SKM-1 (cell line): ENCODE data around the gene NANOG.
"Not testable (repeated sequence)": the region's sequence is repeated elsewhere in the genome, so short reads cannot be mapped to it uniquely, and the experiment has no call there.

ENCODE experiments used
- DNase-seq: peaks from one replicate; lab custom pipeline; 2025; ENCODE audit not compliant: unreplicated experiment; lab: John Stamatoyannopoulos, UW

The NANOG gene

GRCh38 chr12:7788884-7789528 is at the start of gene NANOG:
Gene NANOG, plus strand, starts transcription at chr12:7789402. Its CDS starts 213 bp downstream, at chr12:7789615.
- not testable (repeated sequence) for DNase-seq

- no peak for DNase-seq
Observed at GRCh38 chr12:7747246-7747645, 42.0 kb upstream of the NANOG start, which contains the start of gene CLEC4C. Gene CLEC4C, minus strand, starts transcription at chr12:7747375. Its CDS starts 27 bp downstream, at chr12:7747348.

GRCh38 chr12:7748852-7749251 is 40.4 kb upstream of the NANOG start:
- no peak for DNase-seq

- no peak for DNase-seq
Observed at GRCh38 chr12:7749442-7749841, 39.8 kb upstream of the NANOG start.

GRCh38 chr12:7750350-7750749 is 38.9 kb upstream of the NANOG start:
- DNase-seq, result no peak

GRCh38 chr12:7751394-7751793 is 37.8 kb upstream of the NANOG start:
- DNase-seq, result no peak

- DNase-seq, result peak; percentile 4
Observed at GRCh38 chr12:7751941-7752922, 37.0 kb upstream of the NANOG start.

GRCh38 chr12:7755668-7756067 is 33.5 kb upstream of the NANOG start:
- DNase-seq, result not testable (repeated sequence)

GRCh38 chr12:7756993-7757392 is 32.2 kb upstream of the NANOG start:
- DNase-seq, result no peak

- DNase-seq, result no peak
Observed at GRCh38 chr12:7758766-7759140, 30.4 kb upstream of the NANOG start.

GRCh38 chr12:7769999-7770398 is 19.2 kb upstream of the NANOG start:
- DNase-seq, result no peak

GRCh38 chr12:7781274-7781673 is 7.9 kb upstream of the NANOG start:
- DNase-seq, result no peak

- no peak for DNase-seq
Observed at GRCh38 chr12:7782055-7782454, 7.1 kb upstream of the NANOG start.

- not testable (repeated sequence) for DNase-seq
Observed at GRCh38 chr12:7783433-7783832, 5.8 kb upstream of the NANOG start.

- DNase-seq, result no peak
Observed at GRCh38 chr12:7784701-7785100, 4.5 kb upstream of the NANOG start.

GRCh38 chr12:7787574-7788293 is 1.5 kb upstream of the NANOG start:
- DNase-seq, result no peak

- DNase-seq, result no peak
Observed at GRCh38 chr12:7788294-7788660, 925 bp upstream of the NANOG start.

- no peak for DNase-seq
Observed at GRCh38 chr12:7793211-7793610, 4.0 kb downstream of the NANOG start.

GRCh38 chr12:7797269-7797668 is 8.1 kb downstream of the NANOG start:
- not testable (repeated sequence) for DNase-seq

- DNase-seq, result no peak
Observed at GRCh38 chr12:7797698-7798398, 8.6 kb downstream of the NANOG start.
